MM.1S (cell line): Measurements from ENCODE around the gene SLC38A10.

Experiments
- DNase-seq: peaks from one replicate; pipeline ENCODE4 v3.0.0-alpha.2; 2015
- H2AFZ ChIP-seq: fragments of 300-600 bp; sonication (generic); 2 replicates; pipeline ENCODE4 v1.6.0; 2016; ENCODE audit warnings: antibody characterized with exemption, low read length
- H3F3A ChIP-seq: fragments of 300-600 bp; sonication (generic); 2 replicates; pipeline ENCODE4 v1.6.1; 2016; ENCODE audit warnings: mild to moderate bottlenecking, antibody characterized with exemption, low read length, moderate library complexity, mixed read lengths; ENCODE audit not compliant: insufficient read depth
- H3K27ac ChIP-seq: fragments of 300-600 bp; sonication (generic); 2 replicates; pipeline ENCODE4 v1.5.1; 2016; ENCODE audit warnings: mild to moderate bottlenecking, low read length
- H3K27me3 ChIP-seq: fragments of 300-600 bp; sonication (generic); replicated peaks from 2 replicates; pipeline ENCODE4 v1.6.0; 2016; ENCODE audit warnings: low read length; ENCODE audit not compliant: insufficient read depth
- H3K36me3 ChIP-seq: fragments of 300-600 bp; sonication (generic); replicated peaks from 2 replicates; pipeline ENCODE4 v1.6.1; 2016; ENCODE audit warnings: mild to moderate bottlenecking, low read length, mixed read lengths; ENCODE audit not compliant: insufficient read depth
- H3K4me1 ChIP-seq: fragments of 300-600 bp; sonication (generic); 2 replicates; pipeline ENCODE4 v1.6.1; 2016; ENCODE audit warnings: low read length, mixed read lengths
- H3K4me2 ChIP-seq: fragments of 300-600 bp; sonication (generic); 2 replicates; pipeline ENCODE4 v1.6.0; 2016; ENCODE audit warnings: low read depth, low read length
- H3K4me3 ChIP-seq: fragments of 300-600 bp; sonication (generic); 2 replicates; pipeline ENCODE4 v1.5.1; 2016; ENCODE audit warnings: low read length, mixed read lengths
- H3K79me2 ChIP-seq: fragments of 300-600 bp; sonication (generic); 2 replicates; pipeline ENCODE4 v1.6.1; 2016; ENCODE audit warnings: mixed run types, low read length, mixed read lengths
- H3K9ac ChIP-seq: fragments of 300-600 bp; sonication (generic); 2 replicates; pipeline ENCODE4 v1.6.1; 2016; ENCODE audit warnings: low read length, mixed read lengths
- H3K9me2 ChIP-seq: fragments of 300-600 bp; sonication (generic); replicated peaks from 2 replicates; pipeline ENCODE4 v1.6.1; 2016; ENCODE audit warnings: mild to moderate bottlenecking, low read length, mixed read lengths; ENCODE audit not compliant: insufficient read depth
- H3K9me3 ChIP-seq: fragments of 300-600 bp; sonication (generic); replicated peaks from 2 replicates; pipeline ENCODE4 v1.6.1; 2016; ENCODE audit warnings: mild to moderate bottlenecking, low read length, mixed read lengths; ENCODE audit not compliant: insufficient read depth
- H4K20me1 ChIP-seq: fragments of 300-600 bp; sonication (generic); 2 replicates; pipeline ENCODE4 v1.6.1; 2016; ENCODE audit warnings: mild to moderate bottlenecking, low read length, moderate library complexity, mixed read lengths; ENCODE audit not compliant: insufficient read depth
- EZH2 ChIP-seq: fragments of 300-600 bp; sonication (generic); optimal IDR thresholded peaks from 2 replicates; pipeline ENCODE3; 2017; ENCODE audit warnings: low read depth, mild to moderate bottlenecking, antibody characterized with exemption, low read length, mixed read lengths
- EZH2phosphoT487 ChIP-seq: fragments of 300-600 bp; sonication (generic); IDR thresholded peaks from 2 replicates; pipeline ENCODE4 v1.6.1; 2018; ENCODE audit warnings: antibody characterized with exemption, low read length
- TF ChIP-seq, protein P1 (sequence below): fragments of 300-600 bp; sonication (generic); IDR thresholded peaks from 2 replicates; pipeline ENCODE4 v1.5.1; 2016; ENCODE audit warnings: antibody characterized with exemption, low read length, mixed read lengths

SLC38A10 gene

GRCh38 chr17:81285894-81286293 lies 9.2 kb downstream of the SLC38A10 start:
- Histone ChIP-seq H3K79me2 (peaks cover 67% of the 10 kb centered on the region), H3K4me1 (no peaks in the 10 kb centered on the region; the same call in 1 of the 2 replicates), H3K36me3 (no peaks in the 10 kb centered on the region), H3K4me3 (peak overlapping the region; percentile 55), H3K9me2 (no peaks in the 10 kb centered on the region), H4K20me1 (no peaks in the 10 kb centered on the region), H3K4me2 (peak overlapping the region; percentile 78), H3F3A (no peaks in the 10 kb centered on the region), H3K27ac (peak overlapping the region; percentile 58; the same call in 1 of the 2 replicates), H3K9me3 (no peaks in the 10 kb centered on the region), H3K9ac (peak overlapping the region; percentile 54; the same call in 1 of the 2 replicates), H2AFZ (peak overlapping the region; percentile 33), H3K27me3 (no peaks in the 10 kb centered on the region)
- no peak for DNase-seq
- TF ChIP-seq EZH2phosphoT487 = no peak
- TF ChIP-seq, protein P1, sequence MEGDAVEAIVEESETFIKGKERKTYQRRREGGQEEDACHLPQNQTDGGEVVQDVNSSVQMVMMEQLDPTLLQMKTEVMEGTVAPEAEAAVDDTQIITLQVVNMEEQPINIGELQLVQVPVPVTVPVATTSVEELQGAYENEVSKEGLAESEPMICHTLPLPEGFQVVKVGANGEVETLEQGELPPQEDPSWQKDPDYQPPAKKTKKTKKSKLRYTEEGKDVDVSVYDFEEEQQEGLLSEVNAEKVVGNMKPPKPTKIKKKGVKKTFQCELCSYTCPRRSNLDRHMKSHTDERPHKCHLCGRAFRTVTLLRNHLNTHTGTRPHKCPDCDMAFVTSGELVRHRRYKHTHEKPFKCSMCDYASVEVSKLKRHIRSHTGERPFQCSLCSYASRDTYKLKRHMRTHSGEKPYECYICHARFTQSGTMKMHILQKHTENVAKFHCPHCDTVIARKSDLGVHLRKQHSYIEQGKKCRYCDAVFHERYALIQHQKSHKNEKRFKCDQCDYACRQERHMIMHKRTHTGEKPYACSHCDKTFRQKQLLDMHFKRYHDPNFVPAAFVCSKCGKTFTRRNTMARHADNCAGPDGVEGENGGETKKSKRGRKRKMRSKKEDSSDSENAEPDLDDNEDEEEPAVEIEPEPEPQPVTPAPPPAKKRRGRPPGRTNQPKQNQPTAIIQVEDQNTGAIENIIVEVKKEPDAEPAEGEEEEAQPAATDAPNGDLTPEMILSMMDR = no peak
- no peak for TF ChIP-seq EZH2

DNA sequence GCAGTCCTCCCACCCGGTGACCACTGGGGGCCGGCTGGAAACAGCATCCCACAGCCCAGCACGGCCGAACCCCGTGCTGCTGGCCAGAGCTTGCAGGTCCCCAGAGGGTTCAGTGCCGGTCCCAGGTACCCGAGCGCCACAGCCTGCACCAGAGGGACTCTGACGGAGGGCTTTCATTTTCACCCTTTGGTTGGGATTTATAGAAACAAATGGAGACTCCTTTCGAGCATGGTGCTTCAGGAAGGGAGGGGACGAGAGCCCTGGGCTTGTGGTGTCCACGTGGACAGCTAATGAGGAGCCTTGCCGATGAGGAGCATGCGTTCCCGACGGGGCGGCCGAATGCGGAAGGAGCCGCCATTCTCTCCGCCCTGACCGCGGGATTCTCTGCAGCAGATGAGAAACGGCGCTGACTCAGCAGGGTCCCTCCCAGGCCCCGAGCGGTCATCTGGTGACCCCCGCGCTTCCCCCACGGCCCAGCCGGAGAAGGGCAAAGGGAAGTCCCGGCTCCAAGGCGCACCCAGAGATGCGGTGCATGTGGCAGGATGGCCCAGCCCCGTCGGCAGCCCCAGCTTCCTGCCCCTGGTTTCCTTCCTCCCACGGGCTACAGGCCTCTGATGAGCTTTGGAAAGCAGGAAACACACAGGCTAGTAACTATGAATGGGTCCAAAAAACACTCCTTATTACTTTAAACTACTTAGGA lies 9.8 kb downstream of the SLC38A10 start:
- H2AFZ ChIP-seq = peak overlapping the region; percentile 33
- H3K4me2 ChIP-seq = peak overlapping the region; percentile 78

GRCh38 chr17:81282876-81283275 lies 12.2 kb downstream of the SLC38A10 start:
- H3K4me2 ChIP-seq = no peak overlapping the region
- peaks cover 41% of the 10 kb centered on the region for H3K79me2 ChIP-seq
- H3K4me3 ChIP-seq = no peak overlapping the region
- no peaks in the 10 kb centered on the region for H3K27me3 ChIP-seq
- H3K36me3 ChIP-seq = no peaks in the 10 kb centered on the region
- DNase-seq = no peak
- H3K4me1 ChIP-seq = no peaks in the 10 kb centered on the region; the same call in 1 of the 2 replicates
- no peaks in the 10 kb centered on the region for H4K20me1 ChIP-seq
- H3K9me3 ChIP-seq = no peaks in the 10 kb centered on the region
- H3F3A ChIP-seq = no peaks in the 10 kb centered on the region
- no peaks in the 10 kb centered on the region for H3K9me2 ChIP-seq
- no peak overlapping the region for H3K9ac ChIP-seq
- no peak overlapping the region for H3K27ac ChIP-seq
- TF ChIP-seq, protein P1 = no peak
- TF ChIP-seq EZH2 (no peak), EZH2phosphoT487 (no peak)
- no peak overlapping the region for H2AFZ ChIP-seq

More for the DNA sequence above, 9.8 kb downstream of the SLC38A10 start:
- H3K36me3 ChIP-seq = no peaks in the 10 kb centered on the region
- H3K27me3 ChIP-seq = no peaks in the 10 kb centered on the region
- no peaks in the 10 kb centered on the region for H3K9me2 ChIP-seq
- H3K27ac ChIP-seq = peak overlapping the region; percentile 58
- H3K9ac ChIP-seq = peak overlapping the region; percentile 54
- DNase-seq = peak; percentile 33
- TF ChIP-seq EZH2 (no peak), EZH2phosphoT487 (no peak)
- TF ChIP-seq, protein P1 = no peak
- H4K20me1 ChIP-seq = no peaks in the 10 kb centered on the region
- no peaks in the 10 kb centered on the region; the same call in 1 of the 2 replicates for H3K4me1 ChIP-seq
- no peaks in the 10 kb centered on the region for H3K9me3 ChIP-seq
- peaks cover 61% of the 10 kb centered on the region for H3K79me2 ChIP-seq
- no peaks in the 10 kb centered on the region for H3F3A ChIP-seq
- peak overlapping the region; percentile 55 for H3K4me3 ChIP-seq
